Peyer's patch (tissue), 4 donors: ENCODE results near the gene ENPEP. TPM values are rescaled to one million over a fixed set of nuclear protein-coding genes. Genes with fewer than 3 reads are reported as not detected.
A peak's percentile ranks its signal among the peaks of the same experiment; 100 is the strongest.

Source experiments
- DNase-seq, 3 donors: peaks; one replicate each; pipeline ENCODE4 v3.0.0-alpha.2; 2017 to 2019
- H3K27ac ChIP-seq, 4 donors: fragments of 200-600 bp; sonication (generic); one replicate each; pipeline ENCODE4 v1.5.1; 2016 to 2019
- H3K27me3 ChIP-seq, 2 donors: fragments of 200-600 bp; sonication (generic); one replicate each; pipeline ENCODE4 v1.5.1; 2019
- H3K36me3 ChIP-seq, 3 donors: fragments of 200-600 bp; sonication (generic); one replicate each; pipeline ENCODE4 v1.5.1; 2016 to 2019
- H3K4me1 ChIP-seq, 4 donors: fragments of 200-600 bp; sonication (generic); one replicate each; pipeline ENCODE4 v1.5.1; 2016 to 2019
- H3K4me3 ChIP-seq, 4 donors: fragments of 200-600 bp; sonication (generic); 1 replicate in 3 of 4; 2 replicates in 1 of 4; pipeline ENCODE4 v1.5.1; 2016 to 2019; ENCODE audit warnings: mild to moderate bottlenecking in 1 of 4
- H3K9me3 ChIP-seq, 4 donors: fragments of 200-600 bp; sonication (generic); one replicate each; pipeline ENCODE4 v1.5.1; 2016 to 2019; ENCODE audit warnings: mild to moderate bottlenecking in 1 of 4
- CTCF ChIP-seq, 6 experiments: fragments of 450-650 bp in 4 of 6; fragments of 200-600 bp in 2 of 6; sonication (generic) in 1 of 6; IDR thresholded peaks; one replicate each; pipeline ENCODE4 v1.5.1; 2017 to 2019; ENCODE audit warnings: antibody characterized with exemption in 6 of 6, mild to moderate bottlenecking in 3 of 6, moderate library complexity in 1 of 6
- POLR2A ChIP-seq, 2 donors: fragments of 450-650 bp; IDR thresholded peaks; one replicate each; pipeline ENCODE4 v1.5.1; 2017; ENCODE audit warnings: antibody characterized with exemption in 2 of 2, mild to moderate bottlenecking in 2 of 2, moderate library complexity in 2 of 2
- total RNA-seq, 4 donors: library from RNA; depleted of rRNA; stranded (reverse); fragments of >200 nt; gene quantifications; one replicate each; pipeline ENCODE4 v1.1.0, GENCODE V29; 2016

The ENPEP gene
- total RNA-seq, 4 donors from 2014 or later = 27.2 to 751 (median 412) TPM

- Histone ChIP-seq H3K4me3 (peak overlapping the region in 2 of 4 donors; percentile 7 to 10), H3K36me3 (peaks cover 0 to 7% (median 0%) of the 10 kb centered on the region in 3 donors), H3K27ac (peak overlapping the region in 1 of 4 donors; percentile 51), H3K9me3 (no peaks in the 10 kb centered on the region), H3K27me3 (no peaks in the 10 kb centered on the region), H3K4me1 (peaks cover 0 to 14% (median 0%) of the 10 kb centered on the region in 4 donors)
- TF ChIP-seq CTCF (IDR thresholded peaks at IDR 0.05) = no peak
- no peak for TF ChIP-seq POLR2A (IDR thresholded peaks at IDR 0.05)
- DNase-seq = no peak
These were observed 11.9 kb downstream of the ENPEP start for GRCh38 chr4:110487873-110488272.

- DNase-seq = no peak
- H3K4me1 ChIP-seq = peaks cover 0 to 14% (median 0%) of the 10 kb centered on the region in 4 donors
- no peaks in the 10 kb centered on the region for H3K9me3 ChIP-seq
- H3K27me3 ChIP-seq = no peaks in the 10 kb centered on the region
- H3K27ac ChIP-seq = no peak overlapping the region
- H3K4me3 ChIP-seq = no peak overlapping the region
- no peak for TF ChIP-seq POLR2A (IDR thresholded peaks at IDR 0.05)
- TF ChIP-seq CTCF (IDR thresholded peaks at IDR 0.05) = no peak
- H3K36me3 ChIP-seq = peaks cover 0 to 7% (median 0%) of the 10 kb centered on the region in 3 donors
These were observed 14.1 kb downstream of the ENPEP start for GRCh38 chr4:110489901-110490508.

GRCh38 chr4:110492522-110492921 lies 16.6 kb downstream of the ENPEP start:
- no peak overlapping the region for H3K27ac ChIP-seq
- H3K9me3 ChIP-seq = no peaks in the 10 kb centered on the region
- H3K4me3 ChIP-seq = no peak overlapping the region
- DNase-seq = no peak
- peaks cover 0 to 1% (median 0%) of the 10 kb centered on the region in 4 donors for H3K4me1 ChIP-seq
- H3K36me3 ChIP-seq = peaks cover 0 to 7% (median 0%) of the 10 kb centered on the region in 3 donors
- no peaks in the 10 kb centered on the region for H3K27me3 ChIP-seq
- TF ChIP-seq POLR2A (IDR thresholded peaks at IDR 0.05) (no peak), CTCF (IDR thresholded peaks at IDR 0.05) (no peak)

GRCh38 chr4:110493520-110493919 lies 17.6 kb downstream of the ENPEP start:
- Histone ChIP-seq H3K27ac (no peak overlapping the region), H3K4me1 (no peaks in the 10 kb centered on the region), H3K27me3 (no peaks in the 10 kb centered on the region), H3K9me3 (no peaks in the 10 kb centered on the region), H3K4me3 (no peak overlapping the region), H3K36me3 (peaks cover 0 to 7% (median 0%) of the 10 kb centered on the region in 3 donors)
- TF ChIP-seq CTCF (IDR thresholded peaks at IDR 0.05) (no peak), POLR2A (IDR thresholded peaks at IDR 0.05) (no peak)
- DNase-seq = no peak

- Histone ChIP-seq H3K4me1 (no peaks in the 10 kb centered on the region), H3K27ac (peak overlapping the region in 2 of 4 donors; percentile 58 to 63), H3K4me3 (no peak overlapping the region), H3K9me3 (no peaks in the 10 kb centered on the region), H3K27me3 (no peaks in the 10 kb centered on the region), H3K36me3 (no peaks in the 10 kb centered on the region)
- TF ChIP-seq POLR2A (IDR thresholded peaks at IDR 0.05) = no peak
- no peak for TF ChIP-seq CTCF (IDR thresholded peaks at IDR 0.05)
- DNase-seq = no peak
These were observed 22.5 kb downstream of the ENPEP start for GRCh38 chr4:110498420-110498819.
